Smooth muscle cell (in vitro differentiated cells): ENCODE data around the gene DRD4. TPM values are rescaled to one million over a fixed set of nuclear protein-coding genes. Genes with fewer than 3 reads are reported as not detected.

Experiments
- DNase-seq: peaks from one replicate; lab custom pipeline; 2025; ENCODE audit not compliant: unreplicated experiment; lab: John Stamatoyannopoulos, UW
- H2AFZ ChIP-seq: fragments of 200-600 bp; sonication (generic); 2 replicates; pipeline ENCODE4 v1.6.0; 2016; ENCODE audit warnings: antibody characterized with exemption, low read depth, mild to moderate bottlenecking
- H3F3A ChIP-seq: fragments of 200-600 bp; sonication (generic); 2 replicates; pipeline ENCODE4 v1.6.0; 2017; ENCODE audit warnings: antibody characterized with exemption, low read depth
- H3K27ac ChIP-seq: fragments of 200-600 bp; sonication (generic); 2 replicates; pipeline ENCODE4 v1.5.1; 2016; ENCODE audit warnings: low read depth, mild to moderate bottlenecking
- H3K27me3 ChIP-seq: fragments of 200-600 bp; sonication (generic); 2 replicates; pipeline ENCODE4 v1.6.1; 2016; ENCODE audit warnings: low read depth, mild to moderate bottlenecking
- H3K36me3 ChIP-seq: fragments of 200-600 bp; sonication (generic); 2 replicates; pipeline ENCODE4 v1.5.1; 2016; ENCODE audit warnings: low read depth
- H3K4me1 ChIP-seq: fragments of 200-600 bp; sonication (generic); 2 replicates; pipeline ENCODE4 v1.5.1; 2016; ENCODE audit warnings: low read depth
- H3K4me2 ChIP-seq: fragments of 200-600 bp; sonication (generic); 2 replicates; pipeline ENCODE4 v1.6.0; 2016; ENCODE audit warnings: mild to moderate bottlenecking
- H3K4me3 ChIP-seq: fragments of 200-600 bp; sonication (generic); 2 replicates; pipeline ENCODE4 v1.5.1; 2016; ENCODE audit warnings: mild to moderate bottlenecking
- H3K79me2 ChIP-seq: fragments of 200-600 bp; sonication (generic); 2 replicates; pipeline ENCODE4 v1.6.0; 2016; ENCODE audit warnings: low read depth, mild to moderate bottlenecking
- H3K9ac ChIP-seq: fragments of 200-600 bp; sonication (generic); 2 replicates; pipeline ENCODE4 v1.6.0; 2016; ENCODE audit warnings: low read depth
- H3K9me3 ChIP-seq: fragments of 200-600 bp; sonication (generic); replicated peaks from 2 replicates; pipeline ENCODE4 v1.5.1; 2016; ENCODE audit warnings: low read depth
- H4K20me1 ChIP-seq: fragments of 200-600 bp; sonication (generic); 2 replicates; pipeline ENCODE4 v1.6.0; 2016; ENCODE audit warnings: low read depth
- WGBS: methylation state at CpG from one replicate; pipeline ENCODE4 v1.1.7; 2016; ENCODE audit warnings: low lambda C conversion rate; 5-methylcytosine and 5-hydroxymethylcytosine counted together
- polyA plus RNA-seq: library from polyadenylated mRNA; unstranded; fragments of >200 nt; fragmentation: Nextera tagmentation; extraction: Ambion mirVana; gene quantifications from 2 replicates; pipeline ENCODE4 v1.2.1, GENCODE V29; 2016
- total RNA-seq: library from RNA; depleted of rRNA; stranded (reverse); fragments of >200 nt; gene quantifications from 2 replicates; pipeline ENCODE4 v1.2.3, GENCODE V29; 2014
- TF ChIP-seq, protein P1 (sequence below): fragments of 200-600 bp; sonication (generic); IDR thresholded peaks from 2 replicates; pipeline ENCODE4 v1.5.1; 2017; ENCODE audit warnings: borderline replicate concordance, mild to moderate bottlenecking, antibody characterized with exemption; ENCODE audit not compliant: insufficient read depth, poor library complexity, severe bottlenecking

Gene DRD4
- total and polyA plus RNA-seq, 2 experiments from 2014 or later: 2.7 TPM; not detected in 1

DNA sequence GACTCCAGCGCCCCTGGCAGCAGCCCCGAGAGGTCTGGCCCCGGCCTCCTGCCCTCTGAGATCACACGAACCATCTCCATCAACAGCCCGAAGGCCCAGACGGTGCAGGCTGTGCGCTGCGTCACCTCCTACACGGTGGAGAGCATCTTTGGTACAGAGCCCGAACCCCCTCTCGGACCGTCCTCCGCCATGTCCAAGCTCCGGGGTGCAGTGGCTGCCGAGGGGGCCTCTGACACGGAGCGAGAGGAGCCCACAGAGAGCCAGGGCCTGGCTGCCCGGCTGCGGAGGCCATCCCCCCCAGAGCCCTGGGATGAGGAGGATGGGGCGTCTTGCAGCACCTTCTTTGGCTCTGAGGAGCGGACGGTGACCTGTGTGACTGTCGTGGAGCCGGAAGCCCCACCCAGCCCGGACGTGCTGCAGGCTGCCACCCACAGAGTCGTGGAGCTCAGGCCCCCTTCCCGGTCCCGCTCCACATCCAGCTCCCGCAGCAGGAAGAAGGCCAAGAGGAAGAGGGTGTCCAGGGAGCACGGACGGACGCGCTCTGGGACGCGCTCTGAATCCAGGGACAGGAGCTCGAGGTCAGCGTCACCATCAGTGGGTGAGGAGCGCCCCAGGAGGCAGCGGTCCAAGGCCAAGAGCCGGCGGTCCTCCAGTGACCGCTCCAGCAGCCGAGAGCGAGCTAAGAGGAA is 29.0 kb upstream of the DRD4 start:
- Histone ChIP-seq H4K20me1 (peaks cover 39% of the 10 kb centered on the region), H3K79me2 (no peaks in the 10 kb centered on the region), H3K27ac (no peak overlapping the region), H3K27me3 (no peaks in the 10 kb centered on the region), H3K4me3 (no peak overlapping the region), H2AFZ (no peak overlapping the region), H3K9ac (no peak overlapping the region), H3K4me2 (no peak overlapping the region), H3K4me1 (no peaks in the 10 kb centered on the region), H3K36me3 (peaks cover 9% of the 10 kb centered on the region), H3F3A (peaks cover 5% of the 10 kb centered on the region), H3K9me3 (no peaks in the 10 kb centered on the region)
- DNase-seq: no peak
- TF ChIP-seq, protein P1, sequence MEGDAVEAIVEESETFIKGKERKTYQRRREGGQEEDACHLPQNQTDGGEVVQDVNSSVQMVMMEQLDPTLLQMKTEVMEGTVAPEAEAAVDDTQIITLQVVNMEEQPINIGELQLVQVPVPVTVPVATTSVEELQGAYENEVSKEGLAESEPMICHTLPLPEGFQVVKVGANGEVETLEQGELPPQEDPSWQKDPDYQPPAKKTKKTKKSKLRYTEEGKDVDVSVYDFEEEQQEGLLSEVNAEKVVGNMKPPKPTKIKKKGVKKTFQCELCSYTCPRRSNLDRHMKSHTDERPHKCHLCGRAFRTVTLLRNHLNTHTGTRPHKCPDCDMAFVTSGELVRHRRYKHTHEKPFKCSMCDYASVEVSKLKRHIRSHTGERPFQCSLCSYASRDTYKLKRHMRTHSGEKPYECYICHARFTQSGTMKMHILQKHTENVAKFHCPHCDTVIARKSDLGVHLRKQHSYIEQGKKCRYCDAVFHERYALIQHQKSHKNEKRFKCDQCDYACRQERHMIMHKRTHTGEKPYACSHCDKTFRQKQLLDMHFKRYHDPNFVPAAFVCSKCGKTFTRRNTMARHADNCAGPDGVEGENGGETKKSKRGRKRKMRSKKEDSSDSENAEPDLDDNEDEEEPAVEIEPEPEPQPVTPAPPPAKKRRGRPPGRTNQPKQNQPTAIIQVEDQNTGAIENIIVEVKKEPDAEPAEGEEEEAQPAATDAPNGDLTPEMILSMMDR: no peak
- WGBS: 98% methylated on average over 45 of the region's 45 CpGs

DNA sequence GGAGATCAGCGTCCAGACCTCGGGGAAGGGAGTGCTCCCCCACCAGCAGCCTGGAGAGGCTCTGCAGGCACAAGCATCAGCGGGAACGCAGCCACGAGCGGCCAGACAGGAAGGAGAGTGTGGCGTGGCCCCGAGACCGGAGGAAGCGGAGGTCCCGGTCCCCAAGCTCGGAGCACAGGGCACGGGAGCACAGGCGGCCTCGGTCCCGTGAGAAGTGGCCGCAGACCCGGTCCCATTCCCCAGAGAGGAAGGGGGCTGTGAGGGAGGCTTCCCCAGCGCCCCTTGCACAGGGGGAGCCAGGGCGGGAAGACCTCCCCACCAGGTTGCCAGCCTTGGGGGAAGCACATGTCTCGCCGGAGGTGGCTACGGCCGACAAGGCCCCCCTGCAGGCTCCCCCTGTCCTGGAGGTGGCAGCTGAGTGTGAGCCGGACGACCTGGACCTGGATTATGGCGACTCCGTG is 28.2 kb upstream of the DRD4 start:
- TF ChIP-seq, protein P1: no peak
- Histone ChIP-seq H3K4me1 (no peaks in the 10 kb centered on the region), H3K27me3 (no peaks in the 10 kb centered on the region), H3K27ac (no peak overlapping the region), H3F3A (peaks cover 5% of the 10 kb centered on the region), H3K79me2 (no peaks in the 10 kb centered on the region), H4K20me1 (peaks cover 41% of the 10 kb centered on the region), H3K9me3 (no peaks in the 10 kb centered on the region), H3K36me3 (peaks cover 9% of the 10 kb centered on the region), H2AFZ (no peak overlapping the region), H3K4me2 (no peak overlapping the region), H3K4me3 (no peak overlapping the region), H3K9ac (no peak overlapping the region)
- 98% methylated on average over 27 of the region's 28 CpGs for WGBS
- no peak for DNase-seq

DNA sequence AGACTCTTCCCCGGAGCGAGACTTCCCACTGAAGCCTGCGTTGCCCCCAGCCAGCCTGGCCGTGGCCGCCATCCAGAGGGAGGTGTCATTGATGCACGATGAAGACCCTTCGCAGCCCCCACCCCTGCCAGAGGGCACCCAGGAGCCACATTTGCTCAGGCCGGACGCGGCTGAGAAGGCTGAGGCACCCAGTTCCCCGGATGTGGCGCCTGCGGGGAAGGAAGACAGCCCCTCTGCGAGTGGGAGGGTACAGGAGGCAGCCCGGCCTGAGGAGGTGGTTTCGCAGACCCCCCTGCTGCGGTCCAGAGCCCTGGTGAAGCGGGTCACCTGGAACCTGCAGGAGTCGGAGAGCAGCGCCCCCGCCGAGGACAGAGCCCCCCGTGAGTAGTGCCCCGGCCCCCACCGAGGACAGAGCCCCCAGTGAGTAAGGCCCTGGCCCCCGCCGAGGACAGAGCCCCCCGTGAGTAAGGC is 27.7 kb upstream of the DRD4 start:
- no peak overlapping the region for H3K9ac ChIP-seq
- H3K4me2 ChIP-seq: no peak overlapping the region
- peaks cover 41% of the 10 kb centered on the region for H4K20me1 ChIP-seq
- TF ChIP-seq, protein P1: no peak
- H3K27me3 ChIP-seq: no peaks in the 10 kb centered on the region
- no peaks in the 10 kb centered on the region for H3K79me2 ChIP-seq
- no peak for DNase-seq
- WGBS: 96% methylated on average over 14 of the region's 28 CpGs
- H2AFZ ChIP-seq: no peak overlapping the region
- H3K36me3 ChIP-seq: peaks cover 9% of the 10 kb centered on the region
- H3K27ac ChIP-seq: no peak overlapping the region
- H3K4me3 ChIP-seq: no peak overlapping the region
- H3K4me1 ChIP-seq: no peaks in the 10 kb centered on the region
- peaks cover 9% of the 10 kb centered on the region for H3F3A ChIP-seq
- H3K9me3 ChIP-seq: no peaks in the 10 kb centered on the region

DNA sequence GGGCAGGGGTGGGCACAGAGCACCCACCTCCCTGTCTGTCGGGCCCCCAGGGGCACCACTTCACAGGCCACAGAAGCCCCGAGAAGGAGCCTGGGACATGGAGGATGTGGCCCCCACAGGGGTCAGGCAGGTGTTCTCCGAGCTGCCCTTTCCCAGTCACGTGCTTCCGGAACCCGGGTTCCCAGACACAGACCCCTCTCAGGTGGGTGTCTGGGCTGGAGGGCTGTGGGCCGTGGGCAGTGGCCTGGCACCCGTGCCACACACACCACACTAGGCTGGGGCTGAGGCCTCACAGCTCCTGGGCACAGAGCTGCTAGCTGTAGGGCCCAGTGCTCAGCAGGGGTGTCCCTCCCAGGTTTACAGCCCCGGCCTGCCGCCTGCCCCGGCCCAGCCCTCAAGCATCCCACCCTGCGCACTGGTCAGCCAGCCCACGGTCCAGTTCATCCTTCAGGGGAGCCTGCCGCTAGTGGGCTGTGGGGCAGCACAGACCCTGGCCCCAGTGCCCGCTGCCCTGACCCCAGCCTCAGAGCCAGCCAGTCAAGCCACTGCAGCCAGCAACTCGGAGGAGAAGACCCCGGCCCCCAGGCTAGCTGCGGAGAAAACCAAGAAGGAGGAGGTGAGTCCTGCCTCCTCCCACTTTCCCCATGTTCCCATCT is 26.8 kb upstream of the DRD4 start:
- H3K4me1 ChIP-seq: peaks cover 3% of the 10 kb centered on the region
- no peak overlapping the region for H3K27ac ChIP-seq
- no peak overlapping the region for H3K4me3 ChIP-seq
- H3F3A ChIP-seq: peaks cover 14% of the 10 kb centered on the region
- H3K4me2 ChIP-seq: no peak overlapping the region
- H3K27me3 ChIP-seq: no peaks in the 10 kb centered on the region
- H3K79me2 ChIP-seq: no peaks in the 10 kb centered on the region
- 98% methylated on average over 18 of the region's 18 CpGs for WGBS
- H4K20me1 ChIP-seq: peaks cover 46% of the 10 kb centered on the region
- no peak overlapping the region for H2AFZ ChIP-seq
- no peaks in the 10 kb centered on the region for H3K9me3 ChIP-seq
- H3K36me3 ChIP-seq: peaks cover 4% of the 10 kb centered on the region
- no peak overlapping the region for H3K9ac ChIP-seq
- TF ChIP-seq, protein P1: no peak
- DNase-seq: no peak
